GM18858 (cell line): ENCODE results near the gene IL37.
"Not testable (repeated sequence)": the region's sequence is repeated elsewhere in the genome, so short reads cannot be mapped to it uniquely, and the experiment has no call there.

Experiments used
- ATAC-seq: cut with Tn5 transposase; IDR thresholded peaks from one replicate; pipeline ENCODE4 v1.9.1; 2021; ENCODE audit not compliant: unreplicated experiment

The IL37 gene

DNA sequence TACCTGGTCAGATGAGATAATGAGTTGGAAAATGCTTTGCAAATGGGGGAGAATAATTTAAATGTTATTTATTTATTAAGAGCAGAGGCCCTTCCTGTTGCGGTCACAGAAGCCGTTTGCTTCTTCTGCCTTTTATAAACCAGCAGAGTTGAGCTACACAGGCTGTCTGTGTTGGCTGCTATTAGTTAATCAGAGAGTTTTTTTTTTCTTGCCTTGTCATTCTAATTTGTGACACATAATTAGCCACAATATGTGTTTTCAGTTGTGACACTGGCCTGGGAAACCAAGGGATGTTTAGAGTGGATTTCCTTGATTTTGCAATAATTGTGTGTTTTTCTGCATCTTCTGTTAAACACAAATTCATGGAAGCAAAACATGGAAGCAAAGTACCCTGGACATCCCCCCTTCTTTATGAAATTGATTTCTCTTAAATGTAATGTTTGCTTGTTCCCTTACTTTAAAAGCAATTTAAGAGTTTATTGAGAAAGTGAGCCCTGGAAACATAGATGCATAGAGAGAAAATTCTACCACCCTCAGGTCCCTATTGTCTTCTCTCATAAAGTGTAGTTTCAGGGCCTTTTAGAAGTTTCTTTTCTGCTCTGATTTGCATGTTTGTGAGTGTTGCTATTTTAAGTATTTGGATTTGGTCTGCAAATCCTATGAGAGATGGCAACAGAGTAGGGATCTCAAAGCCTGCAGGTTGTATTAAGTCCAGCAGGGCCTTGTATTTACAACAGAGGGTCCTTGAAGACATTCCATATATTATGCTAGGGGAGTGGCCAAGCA lies 22.8 kb upstream of the IL37 start:
- ATAC-seq = no peak

DNA sequence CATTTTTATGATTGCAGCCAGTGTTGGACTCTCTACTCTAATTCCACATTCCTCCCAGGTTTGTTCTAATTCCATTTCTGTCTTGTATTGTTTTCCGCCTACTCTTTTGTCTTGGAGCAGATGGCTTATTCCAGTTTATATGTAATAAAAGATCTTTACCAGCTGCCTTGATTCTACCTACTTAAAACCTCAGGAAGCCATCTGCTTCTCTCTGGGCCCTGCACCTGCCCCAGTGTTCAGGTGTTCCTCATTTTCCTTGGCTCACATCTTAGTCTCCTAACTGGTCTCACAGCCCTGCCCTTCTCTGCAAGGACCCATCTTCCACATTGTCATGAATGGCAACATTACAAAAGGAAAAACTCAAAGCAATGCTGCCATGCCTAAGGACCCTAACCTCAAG lies 21.0 kb upstream of the IL37 start:
- no peak for ATAC-seq

GRCh38 chr2:112891385-112891831 lies 19.6 kb upstream of the IL37 start:
- no peak for ATAC-seq

DNA sequence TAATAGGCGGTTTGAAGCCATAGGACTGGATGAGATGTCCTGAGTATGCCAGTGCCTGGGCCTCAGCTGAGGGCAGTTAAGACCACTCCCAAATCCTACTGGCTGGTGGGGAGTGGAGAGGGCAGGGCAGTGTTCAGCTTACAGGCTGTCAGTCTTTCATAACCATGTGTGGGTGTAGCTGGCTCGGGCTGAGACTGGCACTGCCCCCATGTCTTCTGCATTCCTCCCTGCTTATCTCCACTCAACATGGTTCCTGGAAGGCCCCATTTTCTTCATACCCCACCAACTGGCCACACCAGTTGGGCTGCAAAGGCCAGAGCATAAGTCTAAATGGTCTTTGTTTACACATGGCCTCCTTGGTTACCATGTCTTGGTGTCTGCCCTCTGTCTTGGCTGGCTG lies 17.2 kb upstream of the IL37 start:
- ATAC-seq = no peak

DNA sequence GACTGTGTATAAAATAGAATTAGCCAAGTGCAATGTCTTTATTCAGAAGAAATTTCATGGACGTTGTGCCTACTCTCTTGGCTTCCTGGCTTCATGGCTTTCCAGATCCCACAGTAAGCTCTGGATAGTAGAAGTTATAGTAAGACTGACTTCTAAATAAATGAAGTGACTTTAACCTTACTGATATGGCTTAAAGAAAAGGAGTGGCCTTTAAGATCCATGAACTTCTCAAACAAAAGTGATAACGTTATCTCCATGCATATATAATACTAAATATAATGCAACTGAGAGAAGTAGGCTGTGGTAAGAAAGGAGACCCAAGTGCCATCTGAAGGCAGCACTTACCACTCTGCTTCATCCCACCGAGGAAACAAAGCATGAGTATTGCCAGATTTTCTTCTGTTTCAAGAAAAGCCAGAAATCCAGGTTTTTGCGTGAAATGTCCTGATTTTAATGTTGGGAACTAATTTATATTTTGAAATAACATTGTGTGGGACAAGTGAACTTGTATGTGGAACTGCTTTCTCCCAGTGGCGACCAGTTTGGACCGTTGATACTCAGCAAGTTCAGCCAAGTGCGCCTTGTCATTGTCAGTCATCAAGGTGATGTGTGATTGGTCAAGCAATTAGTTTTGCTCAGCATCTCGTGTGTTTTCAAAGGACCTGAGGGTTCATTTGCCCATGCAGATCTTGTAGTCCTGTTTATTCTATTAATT lies 13.9 kb upstream of the IL37 start:
- no peak for ATAC-seq

DNA sequence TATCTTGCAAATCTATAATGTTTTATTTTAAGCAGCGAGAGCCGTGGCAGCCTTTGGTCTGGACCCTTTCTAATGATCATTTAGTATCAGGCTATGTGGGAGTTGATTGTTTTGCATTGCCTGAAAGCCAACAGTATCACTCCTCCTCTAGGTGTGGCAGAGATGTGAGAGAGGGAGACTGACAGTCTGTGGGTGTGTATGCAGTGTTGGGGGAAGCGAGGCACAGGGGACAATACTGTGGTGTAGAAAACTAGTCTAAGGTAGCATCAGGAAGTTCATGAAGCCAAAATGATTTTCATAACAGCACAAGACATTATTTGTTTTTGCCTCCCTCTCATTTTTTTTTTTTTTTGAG lies 13.4 kb upstream of the IL37 start:
- ATAC-seq = no peak

DNA sequence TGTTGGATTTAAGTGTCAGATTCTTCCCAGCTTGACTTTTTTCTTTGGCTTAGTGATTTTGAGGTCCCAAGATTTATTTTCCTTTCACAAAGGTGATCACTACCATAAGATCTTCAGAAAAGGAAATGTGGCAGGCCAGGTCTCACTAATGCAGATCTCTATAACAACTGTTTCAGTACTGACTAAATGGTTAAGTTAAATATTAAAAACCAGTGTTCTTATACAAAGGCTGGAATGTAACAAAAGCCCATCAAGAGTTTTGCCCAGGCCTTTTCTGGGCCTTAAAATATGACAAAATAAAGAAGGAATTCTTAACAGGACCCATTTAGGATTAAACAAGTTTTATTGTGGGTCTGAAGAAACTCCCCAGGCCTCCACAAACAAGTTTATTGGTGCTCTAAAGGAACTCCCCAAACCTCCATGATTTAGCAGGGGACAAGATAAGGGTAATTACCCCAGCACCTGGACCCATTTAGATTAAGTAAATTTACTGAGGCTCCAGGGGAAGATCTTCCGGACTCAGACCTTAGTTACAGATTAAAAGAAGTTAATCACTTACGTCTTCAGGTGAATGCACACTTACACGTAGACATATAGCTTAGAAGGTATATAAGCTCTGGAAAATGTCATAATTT lies 9.4 kb upstream of the IL37 start:
- ATAC-seq = not testable (repeated sequence)

DNA sequence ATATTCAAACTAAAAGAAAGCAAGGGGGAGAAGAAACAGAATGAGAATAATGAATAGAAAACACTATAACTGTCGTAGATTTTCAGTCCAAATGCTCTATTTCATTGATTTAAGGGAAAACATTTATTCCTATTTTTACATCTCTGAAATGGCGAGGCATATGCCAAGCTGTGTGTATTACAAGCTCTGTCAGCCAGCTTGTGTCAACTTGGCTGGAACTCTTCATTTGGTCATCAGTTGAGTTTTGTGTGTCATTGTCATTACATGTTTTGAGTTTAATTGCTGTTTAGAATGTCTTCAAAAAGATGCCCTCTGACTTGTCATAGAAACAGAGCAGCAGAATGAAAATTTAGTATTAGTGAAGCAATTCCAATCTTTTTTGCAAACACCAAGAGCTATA lies 8.1 kb upstream of the IL37 start:
- no peak for ATAC-seq

GRCh38 chr2:112904883-112905282 lies 6.1 kb upstream of the IL37 start:
- no peak for ATAC-seq

- no peak for ATAC-seq
These were observed 4.7 kb upstream of the IL37 start for GRCh38 chr2:112906276-112906675.

- no peak for ATAC-seq
These were observed 3.7 kb upstream of the IL37 start for GRCh38 chr2:112907001-112907949.

- not testable (repeated sequence) for ATAC-seq
These were observed 2.4 kb upstream of the IL37 start for GRCh38 chr2:112908559-112908958.

GRCh38 chr2:112910219-112910618 lies 746 bp upstream of the IL37 start:
- no peak for ATAC-seq

GRCh38 chr2:112912403-112912802 lies 1.4 kb downstream of the IL37 start:
- ATAC-seq = no peak

DNA sequence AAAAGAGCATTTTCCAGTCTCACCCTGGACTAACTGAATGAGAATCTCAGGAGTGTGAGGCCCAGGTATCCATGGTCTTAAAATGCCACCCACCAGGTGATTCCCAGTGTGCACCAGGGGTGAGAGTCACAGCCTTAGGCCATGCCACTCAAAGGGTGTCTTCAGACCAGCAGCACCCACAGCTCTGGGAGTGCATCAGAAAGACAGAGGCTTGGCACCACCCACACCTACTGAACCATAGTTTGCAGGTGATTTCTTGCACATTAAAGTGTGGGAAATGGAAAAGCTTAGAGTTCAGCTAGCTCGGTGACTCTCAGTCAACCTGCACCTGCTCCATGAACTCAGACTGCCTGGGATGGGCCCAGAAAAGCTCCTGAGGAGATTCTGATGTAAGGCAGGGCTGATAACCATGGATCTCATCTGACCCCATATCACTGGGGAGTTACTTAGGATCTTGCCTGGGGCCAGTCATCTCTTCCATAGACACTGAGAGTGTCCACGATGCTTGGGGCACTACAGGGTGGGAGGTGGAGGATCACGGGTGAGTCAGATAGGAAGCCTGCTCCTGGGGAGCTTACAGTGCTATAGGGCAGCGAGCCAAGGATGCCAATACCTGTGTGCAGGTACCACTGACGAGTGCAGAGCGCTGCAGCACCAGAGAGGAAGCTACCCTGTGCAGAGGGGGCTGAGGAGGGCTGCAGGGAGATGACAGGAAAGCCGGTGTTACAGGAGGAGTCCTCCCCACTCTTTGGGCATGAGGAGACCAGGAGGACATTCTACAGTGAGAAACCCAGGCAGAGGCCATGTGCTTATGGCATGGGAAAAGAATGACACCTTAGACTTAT lies 4.6 kb downstream of the IL37 start:
- no peak for ATAC-seq

- ATAC-seq = no peak
These were observed 5.2 kb downstream of the IL37 start for GRCh38 chr2:112916145-112916571.

GRCh38 chr2:112916625-112917247 lies 5.8 kb downstream of the IL37 start:
- ATAC-seq = no peak

DNA sequence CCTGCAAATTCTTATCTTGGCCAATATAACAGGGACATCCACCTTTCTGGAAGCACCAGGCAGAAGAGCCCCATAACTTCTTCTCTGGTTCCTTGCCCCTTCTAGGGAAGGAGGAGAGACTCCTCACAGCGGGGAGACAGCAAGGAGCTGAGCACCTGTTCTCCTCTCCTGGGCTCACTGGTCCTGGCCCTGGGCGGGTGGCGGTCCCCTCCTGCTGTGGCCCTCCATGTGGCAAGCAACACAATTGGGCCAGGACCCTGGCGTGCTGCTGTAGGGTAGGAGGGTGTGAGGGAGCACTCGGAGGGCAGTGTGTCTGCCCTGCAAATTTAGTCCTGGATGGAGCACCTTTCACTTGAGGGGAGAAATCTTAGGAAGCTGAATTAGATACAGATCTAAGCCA lies 6.9 kb downstream of the IL37 start:
- no peak for ATAC-seq

GRCh38 chr2:112918256-112918655 lies 7.3 kb downstream of the IL37 start:
- ATAC-seq = no peak

DNA sequence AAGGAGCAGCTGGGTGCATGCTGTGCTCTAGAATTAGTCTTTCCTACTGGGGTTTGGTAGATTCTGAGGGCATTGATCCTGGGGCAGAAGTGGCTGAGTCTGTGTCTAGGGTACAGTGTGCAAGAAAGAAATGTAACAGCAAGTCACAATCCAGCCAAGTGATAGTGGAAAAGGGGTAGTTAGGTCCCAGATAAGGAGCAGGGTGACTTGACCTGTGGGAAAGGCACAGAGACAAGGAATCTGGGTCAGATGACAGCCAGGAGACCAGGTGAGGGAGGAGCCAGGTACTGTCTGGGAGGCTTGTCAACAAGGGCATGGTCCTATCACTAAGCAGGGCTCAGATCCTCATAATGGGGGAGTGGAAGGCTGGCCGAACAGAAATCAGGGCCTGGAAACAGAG lies 8.1 kb downstream of the IL37 start:
- ATAC-seq = no peak
